Kidney capillary endothelial cell (primary cell): ENCODE results near the gene CEP131.
A peak's percentile ranks its signal among the peaks of the same experiment; 100 is the strongest.

Experiments
- DNase-seq: peaks from one replicate; pipeline ENCODE4 v3.0.0-alpha.2; 2018; ENCODE audit warnings: low spot score

The CEP131 gene

DNA sequence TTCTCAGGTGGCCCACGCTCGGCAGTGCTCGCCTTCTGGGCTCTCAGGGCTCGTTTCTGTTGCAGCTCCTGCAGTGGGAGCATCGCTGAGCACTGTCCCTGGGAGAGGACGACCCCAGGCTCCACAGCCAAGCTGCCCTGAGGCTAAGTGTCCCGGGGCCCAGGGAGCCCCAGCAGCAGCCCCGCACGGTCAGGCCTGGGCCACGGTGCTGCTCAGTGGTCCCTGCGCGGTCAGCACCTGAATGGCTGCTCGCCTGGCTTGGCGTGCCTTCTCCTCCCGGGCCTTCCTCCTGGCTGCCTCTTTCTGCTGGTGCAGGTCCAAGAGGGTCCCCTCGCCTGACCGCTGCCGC lies 23.3 kb downstream of the CEP131 start:
- no peak for DNase-seq

DNA sequence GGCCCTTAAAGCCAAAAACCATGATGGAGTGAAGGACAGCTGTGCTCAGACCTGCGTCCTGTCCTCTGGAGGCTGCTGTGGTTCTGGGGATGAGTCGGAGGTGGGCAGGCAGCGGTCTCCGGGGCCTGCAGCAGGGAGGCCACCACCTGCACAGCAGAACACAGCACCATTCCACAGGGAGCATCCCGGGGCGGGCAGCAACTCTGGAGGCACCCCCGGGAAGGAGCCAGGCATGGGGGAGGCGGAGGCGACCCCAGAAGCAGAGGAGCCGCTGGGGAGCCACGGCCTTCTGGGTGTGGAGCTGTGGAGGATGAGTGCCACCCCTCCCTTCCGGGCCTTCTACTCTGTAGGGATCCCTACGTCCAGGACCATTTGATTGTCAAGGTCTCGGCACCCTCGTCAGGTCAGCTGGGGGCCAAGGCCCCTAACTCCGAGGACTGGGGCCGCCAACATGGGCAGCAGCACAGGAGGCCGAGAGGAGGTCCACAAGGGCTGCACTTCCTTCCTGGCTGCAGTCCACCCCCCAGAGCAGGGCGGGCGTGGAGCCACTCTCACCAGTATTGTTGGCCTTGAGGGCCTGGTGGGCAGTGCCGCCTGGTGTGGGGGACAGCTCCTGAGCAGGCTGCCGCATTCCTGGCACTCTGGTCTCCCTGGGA lies 23.8 kb downstream of the CEP131 start:
- no peak for DNase-seq

DNA sequence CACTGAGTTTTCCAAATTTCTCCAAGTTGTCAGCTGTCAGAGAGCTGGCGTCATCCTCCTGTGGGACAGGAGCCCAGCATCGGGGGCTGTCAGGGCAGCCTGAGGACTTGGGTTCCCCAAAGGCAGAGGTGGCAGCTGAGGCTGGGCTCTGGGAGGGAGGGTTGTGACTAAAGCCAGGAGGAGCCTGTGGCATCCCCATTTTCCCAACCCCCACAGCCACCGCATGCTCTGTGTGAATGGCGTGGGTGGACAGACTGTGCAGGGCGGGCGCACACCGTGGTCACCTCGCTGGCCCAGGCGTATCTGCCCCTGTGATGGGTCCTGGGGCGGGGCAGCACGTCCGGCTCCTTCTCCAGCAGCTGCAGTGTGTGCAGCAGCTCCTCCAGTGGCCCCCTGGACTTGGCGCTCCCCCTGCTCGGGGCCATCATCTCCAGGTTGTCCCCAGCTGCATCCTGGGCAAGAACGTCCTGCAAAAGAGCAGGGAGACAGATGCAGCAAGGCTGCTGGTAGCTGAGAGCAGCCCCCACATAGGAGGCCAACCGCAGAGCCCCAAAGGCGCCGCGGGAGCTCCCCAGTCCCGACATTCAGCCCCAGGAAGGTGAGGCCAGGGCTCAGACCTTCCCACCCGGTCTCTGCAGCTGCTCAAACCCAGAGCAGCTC lies 24.8 kb downstream of the CEP131 start:
- no peak for DNase-seq

DNA sequence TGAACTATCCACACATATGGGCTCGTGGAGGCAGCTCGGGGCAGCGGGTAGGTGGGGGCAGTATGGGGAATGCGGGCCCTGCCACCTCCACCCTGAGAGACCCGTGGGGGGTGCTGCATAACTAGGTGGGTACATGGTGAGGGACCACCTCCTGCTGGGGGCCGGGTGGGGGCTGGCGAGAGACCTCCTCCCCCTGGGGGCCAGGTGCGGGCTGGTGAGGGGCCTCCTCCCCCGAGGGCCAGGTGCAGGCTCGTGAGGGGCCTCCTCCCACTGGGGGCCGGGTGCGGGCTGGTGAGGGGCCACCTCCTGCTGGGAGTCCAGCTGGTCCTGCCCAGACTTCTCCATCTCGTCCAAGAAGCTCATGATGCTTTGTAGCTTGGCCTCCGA lies 25.4 kb downstream of the CEP131 start:
- DNase-seq, result no peak

DNA sequence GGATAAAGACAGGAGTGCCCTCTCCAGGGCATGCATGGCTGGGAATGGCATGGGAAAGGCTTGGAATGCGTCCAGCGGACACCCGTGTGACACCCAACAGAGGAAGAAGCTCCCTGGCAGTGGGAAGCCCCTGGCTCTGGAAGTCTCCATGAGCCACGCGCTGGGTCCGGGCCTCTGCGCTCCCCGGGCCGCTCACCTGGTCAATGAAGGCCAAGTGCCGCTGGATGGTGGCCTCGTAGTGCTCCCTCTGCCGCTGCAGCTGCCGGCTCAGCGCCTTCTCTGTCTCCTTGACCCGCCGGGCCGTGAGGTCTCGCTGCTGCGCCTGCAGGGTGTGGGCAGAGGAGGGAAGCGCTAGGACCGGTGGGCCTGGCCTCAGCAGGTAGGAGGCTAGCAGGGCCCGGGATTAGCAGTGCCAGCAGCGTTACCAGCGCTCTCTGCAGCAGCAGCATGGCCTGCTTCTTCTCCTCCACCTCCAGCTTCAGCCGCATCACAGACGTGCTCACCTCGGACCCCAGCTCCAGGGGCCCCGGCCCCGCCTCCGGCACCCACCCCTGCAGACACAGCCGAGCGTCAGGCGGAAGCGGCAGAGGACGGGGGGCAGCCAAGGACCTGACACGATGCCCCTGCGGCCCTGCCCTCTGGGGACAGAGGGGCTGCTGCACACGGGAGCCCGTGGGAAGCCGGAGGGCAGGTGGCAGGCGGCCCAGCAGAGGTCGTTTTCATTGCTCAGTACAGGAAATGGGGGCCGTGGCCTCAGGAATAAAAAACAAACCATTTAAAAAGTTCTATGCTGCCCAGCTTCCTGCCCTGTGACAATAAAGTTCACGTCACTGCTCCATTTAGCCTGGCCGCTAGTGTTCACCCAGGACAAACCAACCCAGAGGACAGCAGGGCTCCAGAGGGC lies 26.0 kb downstream of the CEP131 start:
- peak; percentile 51 for DNase-seq

DNA sequence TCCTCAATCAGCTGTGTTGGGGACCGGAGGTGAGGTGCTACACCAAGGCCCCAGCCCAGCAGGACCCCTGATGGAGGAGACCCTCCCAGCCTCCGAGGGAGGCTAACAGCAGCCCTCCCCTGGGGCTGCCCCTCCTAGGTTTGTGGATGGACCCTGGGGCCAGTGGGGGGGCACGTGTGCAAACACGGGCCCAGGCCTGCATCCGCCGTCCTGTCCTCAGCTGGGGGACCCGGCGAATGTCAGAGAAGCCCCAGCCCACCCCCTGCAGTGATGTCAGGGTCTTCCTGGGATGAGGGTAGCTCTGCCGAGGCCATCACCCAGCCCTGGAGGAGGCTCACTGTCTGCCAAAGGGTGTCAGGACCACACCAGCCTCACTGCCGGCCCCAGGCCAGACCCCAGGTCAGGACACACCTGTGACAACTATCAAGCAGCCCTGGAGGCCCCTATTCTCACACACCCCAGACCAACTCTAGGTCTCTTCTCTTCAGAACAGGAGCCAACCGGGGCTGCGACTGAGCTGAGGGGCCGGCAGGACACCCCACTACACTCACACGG lies 26.7 kb downstream of the CEP131 start:
- DNase-seq, result no peak

DNA sequence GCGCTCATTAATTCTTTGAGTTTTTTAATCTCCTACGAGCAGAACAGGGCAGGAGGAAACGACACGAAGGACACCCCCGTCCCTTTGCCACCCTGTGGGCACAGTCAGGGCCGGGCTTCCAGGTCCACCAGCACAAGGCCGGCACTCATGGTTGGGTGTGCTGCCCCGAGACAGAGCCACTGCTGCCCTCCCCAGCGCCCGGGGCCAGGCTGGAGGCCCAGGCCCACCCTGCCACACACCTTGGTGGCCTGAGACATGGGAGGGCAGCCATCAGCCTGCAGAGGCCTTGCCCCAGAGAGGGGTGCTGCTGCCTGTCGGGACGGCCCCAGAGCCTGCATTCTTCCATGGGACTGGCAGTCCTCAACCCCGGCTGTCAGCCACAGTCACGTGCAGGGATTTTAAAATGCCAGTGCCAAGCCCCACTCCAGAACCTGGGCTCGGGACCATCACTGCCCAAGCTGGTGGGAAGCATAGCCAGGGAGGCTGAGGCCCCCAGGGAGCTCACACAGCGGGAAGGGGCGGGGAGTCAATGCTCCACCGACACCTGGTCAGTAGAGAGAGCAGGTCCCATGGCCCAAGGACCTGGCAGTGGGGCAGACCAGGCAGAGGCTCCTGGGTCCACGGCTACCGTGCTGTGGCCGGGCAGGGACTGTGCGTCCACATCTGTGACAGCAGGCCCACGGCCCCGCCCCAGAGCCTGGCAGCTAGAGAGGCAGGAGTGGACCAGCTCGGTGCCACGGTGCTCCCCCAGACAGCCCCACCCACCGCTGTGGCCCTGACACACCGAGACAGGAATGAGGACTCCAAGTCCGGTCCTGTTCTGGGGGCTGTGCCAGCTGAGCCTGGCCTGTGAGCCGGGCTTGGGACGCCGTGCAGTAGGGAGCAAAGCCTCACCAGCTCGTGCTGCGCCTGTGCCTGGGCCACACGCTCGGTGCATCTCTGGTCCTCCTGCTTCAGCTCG lies 27.5 kb downstream of the CEP131 start:
- no peak for DNase-seq

DNA sequence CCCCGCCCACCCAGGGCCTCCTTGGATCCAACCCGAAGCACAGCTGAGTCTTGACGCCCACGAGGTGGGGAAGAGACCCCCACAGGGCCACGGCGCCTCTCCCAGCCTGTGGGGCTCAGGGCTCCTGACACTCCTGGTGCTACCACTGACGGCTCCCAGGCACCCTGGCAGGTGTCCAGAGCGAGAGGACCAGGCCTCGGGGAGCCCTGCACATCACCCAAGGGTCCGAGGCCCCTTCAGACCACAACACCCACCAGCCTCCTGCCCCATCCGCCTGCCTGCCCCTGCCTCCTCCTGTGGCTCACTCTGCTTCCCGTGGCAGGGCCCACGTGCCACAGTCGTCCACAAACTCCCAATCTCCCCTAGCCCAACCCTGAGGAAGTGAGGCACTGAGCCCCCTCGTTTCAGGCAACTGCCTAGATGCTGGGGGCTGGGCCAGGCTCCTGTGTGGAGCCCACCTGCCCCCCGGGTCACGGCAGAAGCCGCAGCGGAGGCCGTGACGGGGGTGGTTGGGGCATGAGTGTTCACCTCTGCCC lies 28.5 kb downstream of the CEP131 start:
- DNase-seq, result no peak

DNA sequence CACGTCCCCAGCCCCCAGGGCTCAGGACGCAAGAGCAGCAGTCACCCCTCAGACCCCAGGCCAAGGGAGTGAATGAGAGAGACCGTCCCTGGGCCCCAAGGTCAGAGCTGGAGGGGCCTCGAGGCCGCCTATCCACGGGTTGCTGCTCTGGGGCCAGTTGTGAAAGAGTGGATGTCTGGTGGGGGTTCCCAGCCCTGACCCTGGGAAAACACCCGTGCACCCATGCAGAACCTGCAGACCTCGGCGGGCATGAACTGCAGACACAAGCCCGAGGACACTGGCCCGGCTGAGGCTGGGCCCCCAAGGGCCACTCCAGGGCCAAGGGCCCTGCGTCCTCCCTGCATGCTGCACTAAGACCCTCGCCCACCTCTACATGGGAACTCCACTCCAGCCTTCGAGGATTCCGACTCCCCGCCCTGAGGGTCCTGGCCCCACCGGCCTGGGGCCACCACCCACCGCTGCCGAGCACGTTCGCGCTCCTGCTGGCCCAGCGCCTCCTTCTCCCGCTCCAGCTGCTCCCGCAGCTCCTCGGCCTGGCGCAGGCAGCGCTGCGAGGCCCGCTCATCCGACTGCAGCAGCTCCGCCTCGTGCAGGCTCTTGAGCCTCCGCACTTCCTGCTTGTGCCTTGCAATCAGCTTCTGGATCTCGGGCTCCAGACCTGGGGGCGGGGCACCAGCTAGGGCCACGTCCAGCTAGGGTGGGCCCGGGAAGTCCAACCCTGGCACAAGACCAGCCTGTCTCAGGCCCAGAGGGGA lies 29.1 kb downstream of the CEP131 start:
- DNase-seq, result no peak

DNA sequence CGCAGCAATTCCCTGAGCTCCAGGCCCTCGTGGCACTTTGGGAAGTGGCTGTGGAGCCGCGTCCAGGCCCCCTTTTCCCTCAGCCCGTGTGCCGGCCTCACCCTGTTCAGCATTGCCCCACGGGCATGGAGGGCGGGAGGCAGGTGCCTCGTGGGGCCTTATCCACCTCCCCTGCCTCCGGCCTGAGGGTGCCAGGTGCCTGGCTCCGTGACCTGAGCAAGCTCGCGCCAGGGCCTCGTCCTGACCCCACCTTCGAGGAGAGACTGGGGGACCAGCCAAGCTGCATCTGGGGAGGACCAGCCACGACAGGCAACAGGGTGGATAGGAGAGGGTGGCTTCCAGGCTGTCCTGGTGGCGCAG lies 29.7 kb downstream of the CEP131 start:
- DNase-seq, result no peak

DNA sequence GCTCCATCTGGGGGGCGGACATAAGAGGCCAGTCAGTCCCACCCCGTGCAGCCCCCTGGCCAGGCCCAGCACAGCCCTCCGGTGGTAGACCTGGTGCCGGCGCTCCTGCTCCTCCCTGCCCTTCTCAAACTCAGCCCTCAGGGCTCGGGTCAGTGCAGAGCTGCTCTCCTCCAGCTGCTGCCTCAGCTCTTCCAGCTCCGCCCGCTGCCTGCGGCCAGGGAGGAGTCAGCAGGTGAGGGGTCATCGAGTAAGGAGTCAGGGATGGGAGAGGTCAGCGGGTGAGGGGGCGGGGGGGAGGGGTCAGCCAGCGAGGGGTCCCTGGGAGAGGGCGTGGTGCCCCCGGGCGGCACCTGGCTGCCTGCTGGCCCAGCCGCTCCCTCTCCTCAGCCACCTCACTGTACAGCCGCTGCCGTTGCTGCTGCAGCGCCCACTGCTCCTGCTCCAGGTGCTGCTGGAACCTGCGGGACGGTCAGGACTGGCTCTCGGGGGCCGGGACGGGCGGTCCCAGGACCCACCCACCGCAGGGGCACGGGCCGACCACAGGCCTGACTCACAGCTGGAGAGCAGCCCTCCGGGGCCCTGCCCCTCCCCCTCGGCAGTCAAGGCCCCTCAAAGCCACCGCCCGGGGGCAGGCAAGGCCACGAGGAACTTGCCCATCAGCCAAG lies 30.2 kb downstream of the CEP131 start:
- DNase-seq, result no peak

DNA sequence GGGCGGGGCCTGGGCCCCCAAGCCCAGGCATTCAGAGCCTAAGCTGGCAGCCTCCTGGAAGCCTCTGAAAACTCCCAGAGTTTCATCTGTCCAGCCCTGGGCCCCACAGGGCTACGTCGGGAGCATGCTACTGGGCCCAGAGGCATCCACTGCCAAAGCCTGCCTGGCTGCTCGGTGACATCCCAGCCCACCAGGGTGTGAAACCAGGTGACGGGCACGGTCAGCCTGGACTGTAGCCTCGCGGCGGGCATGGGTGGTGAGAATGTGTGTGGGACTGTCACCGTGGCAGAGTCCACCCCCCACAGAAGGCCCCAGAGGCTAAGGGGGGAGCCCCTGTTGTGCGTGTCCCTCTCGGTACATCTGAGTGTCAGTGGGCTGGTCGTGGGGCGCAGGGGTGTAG lies 31.1 kb downstream of the CEP131 start:
- no peak for DNase-seq

DNA sequence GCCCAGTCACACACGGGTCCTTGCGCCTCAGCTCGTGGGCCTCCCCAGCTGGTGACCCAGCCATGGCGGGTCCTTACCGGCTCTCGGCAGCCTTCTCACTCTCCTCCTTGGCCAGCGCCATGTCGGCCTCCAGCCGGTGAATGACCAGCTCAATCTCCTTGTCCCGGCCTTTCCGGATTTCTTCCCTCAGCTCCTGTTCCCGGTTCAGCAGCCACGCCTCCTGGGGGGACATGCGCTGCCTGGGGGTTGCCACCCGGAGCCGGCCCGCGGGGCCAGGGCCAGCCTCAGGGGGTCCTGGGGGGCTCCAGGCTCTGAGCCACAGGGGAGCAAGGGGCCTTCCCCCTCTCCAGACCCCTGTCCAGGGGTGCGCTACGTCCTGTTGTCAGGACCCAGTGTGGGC lies 31.6 kb downstream of the CEP131 start:
- no peak for DNase-seq

DNA sequence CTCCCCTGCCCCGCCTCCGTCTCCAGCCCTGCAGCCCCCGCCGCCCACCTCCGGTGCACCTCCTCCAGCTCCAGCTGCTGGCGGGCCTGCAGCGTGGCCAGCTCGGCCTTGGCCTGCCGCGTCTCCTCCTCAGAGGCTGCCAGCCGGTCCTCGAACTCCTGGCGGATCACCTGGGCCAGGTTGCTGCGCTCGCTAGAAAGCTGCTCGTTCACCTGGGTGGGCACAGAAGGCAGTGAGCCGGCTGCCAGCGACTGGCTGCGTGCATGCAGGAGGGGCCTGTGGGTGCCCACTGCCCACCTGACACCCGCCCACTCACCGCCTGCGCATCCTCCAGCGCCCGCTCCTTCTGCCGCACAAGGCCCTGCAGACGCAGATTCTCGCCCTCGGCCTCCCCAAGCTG lies 32.2 kb downstream of the CEP131 start:
- no peak for DNase-seq

DNA sequence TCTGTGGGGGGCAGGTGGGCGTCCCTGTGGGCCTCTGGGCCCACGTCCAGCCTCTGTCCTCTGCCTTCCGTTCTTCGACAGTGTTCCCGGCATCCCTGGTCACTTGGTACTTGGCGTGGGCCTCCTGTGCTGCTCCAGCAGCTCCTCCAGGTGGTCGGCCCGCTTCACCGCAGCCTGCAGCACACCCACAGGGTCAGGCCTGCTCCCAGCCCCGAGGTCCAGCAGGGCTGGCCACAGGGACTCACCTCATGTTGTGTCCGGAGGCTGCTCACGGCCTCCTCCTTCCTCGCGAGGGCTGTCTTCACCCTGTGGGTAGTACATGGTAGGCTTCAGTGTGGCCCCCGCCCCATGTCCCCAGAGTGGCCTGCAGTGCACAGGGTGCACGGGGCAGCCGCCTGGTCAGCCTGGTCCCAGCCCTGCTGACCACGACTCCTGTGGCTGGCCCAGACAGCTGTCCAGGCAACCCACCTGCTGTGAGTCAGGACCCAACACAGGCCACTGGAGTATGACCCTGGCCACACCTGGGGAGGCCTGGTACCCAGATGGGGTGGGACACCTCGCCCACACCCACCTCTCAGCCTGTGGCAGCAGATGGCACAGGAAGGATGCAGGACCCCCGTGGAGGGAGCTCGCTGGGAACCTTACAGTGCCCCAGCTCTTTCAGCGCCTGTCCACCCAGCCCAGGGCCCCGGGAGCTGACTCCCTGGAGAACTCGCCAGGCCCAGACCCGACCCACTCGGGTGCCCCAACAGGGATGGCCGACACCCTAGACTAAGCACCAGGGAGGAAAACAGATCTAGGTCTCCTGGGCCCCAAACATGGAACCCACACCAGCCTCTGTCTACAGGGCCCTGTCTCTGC lies 32.9 kb downstream of the CEP131 start:
- DNase-seq, result peak; percentile 20

DNA sequence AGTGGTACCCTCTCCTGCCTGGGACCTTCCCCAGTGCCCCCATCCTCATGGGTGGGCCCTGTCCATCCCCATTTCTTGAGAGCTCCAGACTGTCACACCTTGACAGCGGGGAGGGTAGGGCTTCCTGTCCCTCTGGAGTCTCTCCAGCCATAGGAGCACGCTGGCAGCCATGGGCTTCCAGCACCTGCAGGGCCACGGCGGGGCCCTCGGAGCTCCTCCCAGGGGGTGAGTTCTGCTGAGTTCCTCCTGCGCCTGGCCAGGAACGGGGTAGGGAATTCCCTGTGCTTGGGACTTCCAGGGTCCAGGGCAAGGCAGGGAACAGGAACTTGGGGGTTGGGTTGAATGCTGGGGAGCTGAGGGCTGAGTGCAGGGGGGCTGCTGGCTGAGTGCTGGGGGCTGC lies 33.7 kb downstream of the CEP131 start:
- DNase-seq, result no peak

DNA sequence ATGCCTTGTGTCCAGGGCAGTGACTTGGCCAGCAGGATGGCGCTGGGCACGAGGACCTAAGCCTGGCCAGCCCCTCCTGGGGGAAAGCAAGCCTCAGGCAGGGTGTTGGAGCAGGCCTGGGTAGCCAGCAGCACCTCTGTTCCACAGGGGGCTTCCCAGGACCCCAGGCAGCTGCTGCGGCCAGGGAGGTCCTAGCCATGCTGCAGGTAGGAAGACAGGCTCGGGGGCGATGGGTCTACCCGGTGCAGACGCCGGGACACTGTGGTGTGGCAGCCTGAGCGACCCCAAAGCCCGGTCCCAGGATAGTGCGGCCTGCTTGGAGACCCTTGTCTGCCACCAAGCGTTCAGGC lies 34.3 kb downstream of the CEP131 start:
- DNase-seq, result no peak

DNA sequence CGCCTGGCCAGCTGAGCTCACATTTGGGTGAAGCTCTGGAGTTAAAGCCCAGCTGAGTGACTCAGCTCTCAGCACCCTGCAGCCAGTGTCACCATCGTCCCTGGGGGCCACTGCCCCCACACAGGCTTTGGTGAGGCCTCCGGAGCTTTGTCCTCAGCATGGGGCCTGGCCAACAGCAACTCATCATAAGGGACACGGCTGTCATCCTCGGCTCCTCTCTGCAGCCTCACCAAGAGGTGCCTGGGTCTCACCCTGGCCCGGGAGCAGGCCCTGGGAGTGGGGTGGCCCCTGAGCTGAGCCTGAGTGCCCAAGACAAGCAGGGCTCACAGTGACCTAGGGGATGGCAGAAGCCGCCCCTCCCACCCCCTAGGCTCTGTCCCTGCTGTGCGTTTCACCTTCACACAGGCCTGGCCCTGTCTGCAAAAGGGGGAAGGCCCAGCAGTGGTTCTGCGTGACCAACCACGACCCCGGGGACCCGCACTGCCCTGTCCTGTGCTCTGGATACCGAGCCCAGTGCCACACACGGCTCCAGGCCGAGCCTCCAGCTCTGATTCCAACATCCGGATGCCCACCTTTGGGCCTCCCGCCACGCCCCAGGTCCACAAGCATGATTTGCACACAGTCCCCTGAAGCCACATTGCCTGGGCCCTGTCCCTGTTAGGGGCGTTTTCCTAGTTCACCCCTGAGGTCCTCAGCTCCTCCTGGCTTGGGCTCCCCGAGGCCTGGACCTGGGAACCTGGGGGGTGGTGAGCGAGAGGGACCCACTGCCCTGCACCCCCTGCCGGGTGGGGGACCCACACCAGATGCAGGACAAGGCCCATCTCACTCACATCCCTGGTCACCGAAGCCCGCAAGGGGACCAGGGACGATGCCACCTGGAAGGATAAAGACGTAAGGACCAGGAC lies 34.9 kb downstream of the CEP131 start:
- DNase-seq, result no peak
